Skeletal muscle tissue (tissue), 4 donors: ENCODE measurements around the gene NPIPB9. TPM values are rescaled to one million over a fixed set of nuclear protein-coding genes. Genes with fewer than 3 reads are reported as not detected.
"Not testable (repeated sequence)": the region's sequence is repeated elsewhere in the genome, so short reads cannot be mapped to it uniquely, and the experiment has no call there.

Experiments
- H3K27ac ChIP-seq: one replicate; pipeline ENCODE4 v1.7.0; 2013; ENCODE audit warnings: mild to moderate bottlenecking, low read depth, low read length, inconsistent platforms
- H3K27me3 ChIP-seq, 3 donors: one replicate each; pipeline ENCODE4 v1.7.0; 2013; ENCODE audit warnings: low read length in 3 of 3; ENCODE audit not compliant: control insufficient read depth in 3 of 3, insufficient read depth in 3 of 3
- H3K36me3 ChIP-seq, 3 donors: one replicate each; pipeline ENCODE4 v1.7.0; 2013; ENCODE audit warnings: low read length in 3 of 3; ENCODE audit not compliant: control insufficient read depth in 3 of 3, insufficient read depth in 3 of 3
- H3K4me1 ChIP-seq, 3 donors: one replicate each; pipeline ENCODE4 v1.7.0; 2013; ENCODE audit warnings: low read length in 3 of 3, mild to moderate bottlenecking in 3 of 3; ENCODE audit not compliant: control insufficient read depth in 3 of 3, insufficient read depth in 3 of 3
- H3K4me3 ChIP-seq, 3 donors: one replicate each; pipeline ENCODE4 v1.7.0; 2013; ENCODE audit warnings: low read length in 3 of 3
- H3K9ac ChIP-seq, 3 donors: one replicate each; pipeline ENCODE4 v1.7.0; 2013; ENCODE audit warnings: low read length in 3 of 3, mild to moderate bottlenecking in 3 of 3, moderate library complexity in 2 of 3, low read depth in 1 of 3
- H3K9me3 ChIP-seq, 3 donors: one replicate each; pipeline ENCODE4 v1.7.0; 2013; ENCODE audit warnings: low read length in 3 of 3; ENCODE audit not compliant: control insufficient read depth in 3 of 3
- total RNA-seq: library from RNA; depleted of rRNA; stranded (reverse); fragments of >200 nt; gene quantifications from one replicate; pipeline ENCODE4 v1.2.3, GENCODE V29; 2014
- donor health status: Osteomylitis.

The NPIPB9 gene
- total RNA-seq, 1 donor from 2014 or later, result 4.2 TPM

DNA sequence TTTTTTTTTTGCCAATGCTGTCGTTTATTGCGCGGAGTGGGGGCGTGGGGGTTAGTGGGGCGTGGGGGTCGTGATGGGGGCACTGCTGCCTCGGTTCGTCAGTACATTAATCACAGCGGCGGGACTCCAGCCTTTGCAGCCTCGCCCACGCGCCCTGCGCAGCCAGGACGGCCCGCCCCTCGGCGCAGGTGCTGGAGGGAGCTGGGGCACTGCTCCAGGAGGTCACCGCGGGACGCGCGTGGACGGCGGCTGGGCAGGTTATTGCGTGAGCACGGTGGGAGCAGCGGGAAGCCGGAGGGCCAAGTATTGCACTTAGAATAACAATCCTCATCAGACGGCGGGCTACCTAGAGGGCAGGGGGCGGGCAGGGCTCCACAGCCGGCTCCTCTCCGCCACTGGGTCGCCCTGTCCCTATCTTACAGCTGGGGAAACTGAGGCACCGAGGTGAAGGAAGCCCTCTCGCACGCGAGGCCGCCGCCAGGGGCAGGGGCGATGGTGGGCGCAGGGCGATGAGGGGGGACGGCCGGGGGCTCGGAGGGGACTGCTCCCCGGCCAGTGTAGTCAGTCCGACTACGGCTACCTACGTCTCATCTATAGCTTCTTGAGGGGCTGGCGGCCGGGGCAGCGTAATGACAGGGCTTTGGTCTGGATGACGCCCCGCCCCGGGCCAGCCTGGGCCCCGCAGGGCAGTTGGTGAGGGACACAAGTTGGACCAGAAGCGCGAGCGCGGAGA is 4.8 kb upstream of the NPIPB9 start:
- not testable (repeated sequence) for H3K27ac ChIP-seq, H3K4me1 ChIP-seq, H3K36me3 ChIP-seq, H3K9ac ChIP-seq, H3K27me3 ChIP-seq, H3K9me3 ChIP-seq, H3K4me3 ChIP-seq

DNA sequence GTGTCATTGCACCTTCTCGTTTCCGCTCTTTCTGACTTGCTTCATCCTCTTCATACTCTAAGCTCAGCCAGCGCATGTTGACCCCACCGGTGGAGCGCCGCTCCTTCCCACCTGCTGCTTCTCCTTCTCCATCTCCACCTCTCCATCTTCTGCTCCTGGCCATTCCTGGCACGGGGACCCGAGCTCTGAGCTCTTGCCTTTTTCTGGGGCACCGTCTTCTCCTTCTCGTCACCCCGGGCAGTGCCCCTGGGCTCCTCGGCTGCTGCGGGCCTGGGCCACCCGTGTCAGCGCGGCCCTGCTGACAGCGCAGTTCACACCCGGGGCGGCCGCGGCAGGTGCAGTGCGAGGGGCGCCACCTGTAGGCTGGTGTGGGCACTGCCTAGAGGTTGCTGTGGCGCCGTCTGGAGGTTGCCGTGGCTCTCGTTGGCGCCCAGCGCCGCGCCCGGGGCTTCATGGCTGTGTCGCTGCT is 1.6 kb upstream of the NPIPB9 start:
- H3K9ac ChIP-seq, H3K27ac ChIP-seq, H3K27me3 ChIP-seq, H3K4me3 ChIP-seq, H3K36me3 ChIP-seq, H3K9me3 ChIP-seq, H3K4me1 ChIP-seq: not testable (repeated sequence)

DNA sequence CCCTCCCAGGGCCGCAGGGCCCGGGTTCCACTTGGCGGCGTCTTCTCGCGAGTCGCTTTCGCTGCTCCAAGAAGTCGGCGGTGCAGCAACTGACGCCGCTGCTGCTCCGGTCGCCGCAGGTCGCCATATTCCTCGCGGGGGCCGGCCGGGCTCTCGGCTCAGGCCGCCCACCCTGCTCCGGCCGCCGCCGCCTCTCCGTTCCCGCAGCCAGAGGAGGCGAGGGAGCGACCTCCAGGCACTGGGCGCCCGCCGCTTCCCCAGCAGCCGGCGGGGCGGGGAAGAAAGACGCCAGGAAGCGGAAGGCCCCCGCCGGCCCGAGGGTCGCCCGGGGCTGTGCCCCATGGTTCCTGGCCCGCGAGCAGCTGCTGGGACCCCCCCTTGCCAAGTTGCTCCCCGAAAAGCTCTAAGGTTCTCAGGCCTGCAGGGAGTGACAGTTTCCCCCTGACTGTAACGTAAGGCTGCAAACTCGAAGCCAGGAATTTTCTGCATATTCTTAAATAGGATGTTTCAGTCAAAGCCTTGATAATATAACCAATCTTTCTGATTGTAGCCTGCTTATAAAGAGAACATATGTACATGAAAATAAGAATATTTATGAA is 1.0 kb upstream of the NPIPB9 start:
- H3K4me3 ChIP-seq, H3K9ac ChIP-seq, H3K27me3 ChIP-seq, H3K9me3 ChIP-seq, H3K4me1 ChIP-seq, H3K36me3 ChIP-seq, H3K27ac ChIP-seq: not testable (repeated sequence)

DNA sequence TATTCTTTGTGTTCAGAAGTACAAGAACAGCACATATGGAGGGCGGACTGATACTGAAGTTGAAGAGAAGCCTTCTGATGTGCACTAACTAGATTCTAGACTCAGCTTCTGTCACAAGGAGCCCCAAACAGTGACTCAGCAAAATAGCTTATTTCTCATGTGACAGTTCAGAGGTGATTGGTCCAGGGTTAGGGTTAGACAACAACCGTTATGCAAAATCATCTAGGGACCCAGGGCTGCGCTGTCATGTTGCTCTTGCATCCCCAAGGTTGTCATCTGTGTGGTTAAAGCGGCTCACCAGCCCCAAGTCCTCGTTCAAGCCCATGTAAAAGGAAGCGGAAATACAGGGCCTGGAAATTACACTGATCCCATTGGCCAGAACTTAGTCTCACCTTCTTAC is 30.1 kb downstream of the NPIPB9 start:
- not testable (repeated sequence) for H3K36me3 ChIP-seq, H3K9ac ChIP-seq, H3K9me3 ChIP-seq, H3K4me1 ChIP-seq, H3K4me3 ChIP-seq, H3K27ac ChIP-seq, H3K27me3 ChIP-seq

DNA sequence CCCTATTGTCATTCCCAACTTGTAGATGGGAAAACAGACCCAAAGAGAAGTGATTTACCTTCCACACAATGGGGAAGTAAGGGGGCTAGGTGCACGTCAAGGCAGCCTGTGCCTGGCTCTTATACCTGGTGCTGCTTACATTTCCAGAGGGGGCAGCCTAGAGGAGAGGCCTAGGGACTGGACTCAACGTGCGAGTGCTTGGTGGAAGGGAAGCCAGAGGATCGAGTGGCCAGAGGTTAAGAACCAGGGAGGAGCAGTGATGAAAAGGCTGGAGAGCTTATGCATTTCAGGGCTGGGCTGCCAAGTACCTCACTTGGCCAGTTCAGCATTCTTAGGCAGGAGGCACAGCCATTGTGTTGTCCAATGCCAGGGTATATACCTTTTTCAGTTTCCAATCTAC is 30.8 kb downstream of the NPIPB9 start:
- not testable (repeated sequence) for H3K4me3 ChIP-seq

DNA sequence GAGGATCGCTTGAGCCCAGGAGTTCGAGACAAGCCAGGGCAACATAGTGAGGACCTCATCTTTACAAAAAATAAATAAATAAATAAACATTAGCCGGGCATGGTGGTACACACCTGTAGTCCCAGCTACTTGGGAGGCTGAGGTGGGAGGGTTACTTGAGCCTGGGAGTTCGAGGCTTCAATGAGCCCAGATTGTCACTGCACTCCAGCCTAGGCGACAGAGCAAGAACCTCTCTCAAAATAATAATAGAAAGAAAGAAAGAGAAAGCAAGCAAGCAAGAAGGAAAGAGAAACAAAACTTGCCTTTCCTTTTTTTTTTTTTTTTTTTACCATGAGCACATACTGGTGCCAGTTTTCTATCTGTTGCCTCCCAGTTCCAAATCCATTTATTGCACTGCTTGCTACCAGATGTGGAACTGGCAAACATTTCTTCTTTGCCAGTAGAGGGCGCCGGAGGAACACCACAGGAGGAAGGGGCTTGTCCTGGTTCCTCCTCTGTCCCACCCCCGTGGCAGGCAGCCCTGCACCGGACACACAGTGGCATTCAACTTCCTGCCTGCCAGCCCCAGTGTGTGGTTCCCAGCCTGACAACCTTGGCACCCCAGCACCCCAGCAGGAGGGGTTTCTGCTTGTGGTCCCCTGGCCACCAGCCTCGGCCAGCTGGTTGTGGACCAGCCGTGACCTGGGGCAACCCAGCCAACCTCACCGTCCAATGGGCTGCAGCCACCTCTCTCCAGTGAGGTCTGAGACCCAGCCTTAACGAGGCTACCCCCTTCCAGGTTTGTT is 50.8 kb downstream of the NPIPB9 start:
- H3K9ac ChIP-seq, H3K36me3 ChIP-seq, H3K27ac ChIP-seq, H3K4me3 ChIP-seq, H3K4me1 ChIP-seq, H3K27me3 ChIP-seq, H3K9me3 ChIP-seq: not testable (repeated sequence)

More for the DNA sequence above, 30.8 kb downstream of the NPIPB9 start:
- not testable (repeated sequence) for H3K27me3 ChIP-seq, H3K9ac ChIP-seq, H3K27ac ChIP-seq, H3K36me3 ChIP-seq, H3K4me1 ChIP-seq, H3K9me3 ChIP-seq

DNA sequence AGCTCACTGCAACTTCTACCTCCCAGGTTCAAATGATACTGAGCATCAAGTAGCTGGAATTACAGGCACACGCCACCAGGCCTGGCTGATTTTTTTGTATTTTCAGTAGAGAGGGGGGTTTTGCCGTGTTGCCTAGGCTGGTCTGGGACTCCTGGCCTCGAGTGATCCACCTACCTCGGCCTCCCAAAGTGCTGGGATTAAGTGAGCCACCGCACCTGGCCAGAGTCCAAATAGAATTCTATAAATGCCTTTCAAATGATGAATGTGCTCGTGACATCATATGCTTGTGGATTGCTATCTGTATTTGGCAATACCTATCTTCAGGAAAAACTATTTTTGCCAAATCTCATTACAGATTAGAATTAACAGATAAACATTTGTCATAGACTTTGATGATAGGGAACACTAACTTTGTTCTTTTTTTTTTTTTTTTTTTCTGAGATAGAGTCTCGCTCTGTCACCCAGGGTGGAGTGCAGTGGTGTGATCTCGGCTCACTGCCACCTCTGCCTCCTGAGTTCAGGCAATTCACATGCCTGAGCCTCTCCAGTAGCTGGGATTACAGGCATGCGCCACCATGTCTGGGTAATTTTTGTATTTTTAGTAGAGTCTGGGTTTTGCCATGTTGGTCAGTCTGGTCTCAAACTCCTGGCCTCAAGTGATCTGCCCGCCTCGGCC is 56.0 kb downstream of the NPIPB9 start:
- H3K27ac ChIP-seq, H3K9ac ChIP-seq, H3K36me3 ChIP-seq, H3K9me3 ChIP-seq, H3K4me1 ChIP-seq, H3K27me3 ChIP-seq, H3K4me3 ChIP-seq: not testable (repeated sequence)

DNA sequence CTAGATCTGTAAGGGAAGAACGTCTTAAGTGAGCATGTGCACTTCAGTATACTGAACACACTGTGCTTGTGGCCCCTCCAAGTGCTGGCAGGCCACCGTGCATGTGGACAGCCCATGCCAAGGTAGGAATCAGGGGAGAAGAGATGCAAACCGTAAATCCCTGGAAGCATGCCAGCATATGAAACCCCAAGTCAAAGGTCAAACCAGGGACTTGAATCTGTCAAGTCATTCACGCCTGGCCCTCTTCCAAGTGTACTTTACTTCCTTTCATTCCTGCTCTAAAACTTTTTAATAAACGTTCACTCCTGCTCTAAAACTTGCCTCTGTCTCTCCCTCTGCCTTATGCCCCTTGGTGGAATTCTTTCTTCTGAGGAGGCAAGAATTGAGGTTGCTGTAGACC is 68.4 kb downstream of the NPIPB9 start:
- Histone ChIP-seq H3K4me3 (no peak overlapping the region), H3K27ac (no peak overlapping the region), H3K4me1 (peaks cover 11 to 26% (median 14%) of the 10 kb centered on the region in 3 donors), H3K9me3 (no peaks in the 10 kb centered on the region), H3K36me3 (no peaks in the 10 kb centered on the region), H3K27me3 (no peaks in the 10 kb centered on the region), H3K9ac (no peak overlapping the region)

DNA sequence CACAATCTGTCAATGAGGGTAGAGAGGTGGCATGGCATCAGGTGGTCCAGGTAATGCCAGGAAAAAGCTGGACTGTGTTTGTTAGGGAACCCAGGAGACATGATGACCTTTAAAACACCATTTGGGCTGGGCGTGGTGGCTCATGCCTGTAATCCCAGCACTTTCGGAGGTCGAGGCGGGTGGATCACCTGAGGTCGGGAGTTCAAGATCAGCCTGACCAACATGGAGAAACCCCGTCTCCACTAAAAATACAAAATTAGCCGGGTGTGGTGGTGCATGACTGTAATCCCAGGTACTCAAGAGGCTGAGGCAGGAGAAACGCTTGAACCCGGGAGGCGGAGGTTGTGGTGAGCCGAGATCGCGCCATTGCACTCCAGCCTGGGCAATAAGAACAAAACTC is 69.0 kb downstream of the NPIPB9 start:
- H3K9me3 ChIP-seq, H3K4me3 ChIP-seq, H3K9ac ChIP-seq, H3K27me3 ChIP-seq, H3K27ac ChIP-seq, H3K36me3 ChIP-seq: not testable (repeated sequence)
- peaks cover 17 to 31% (median 19%) of the 10 kb centered on the region in 3 donors for H3K4me1 ChIP-seq
